ENCODE data around the gene DDIT3.

DNA sequence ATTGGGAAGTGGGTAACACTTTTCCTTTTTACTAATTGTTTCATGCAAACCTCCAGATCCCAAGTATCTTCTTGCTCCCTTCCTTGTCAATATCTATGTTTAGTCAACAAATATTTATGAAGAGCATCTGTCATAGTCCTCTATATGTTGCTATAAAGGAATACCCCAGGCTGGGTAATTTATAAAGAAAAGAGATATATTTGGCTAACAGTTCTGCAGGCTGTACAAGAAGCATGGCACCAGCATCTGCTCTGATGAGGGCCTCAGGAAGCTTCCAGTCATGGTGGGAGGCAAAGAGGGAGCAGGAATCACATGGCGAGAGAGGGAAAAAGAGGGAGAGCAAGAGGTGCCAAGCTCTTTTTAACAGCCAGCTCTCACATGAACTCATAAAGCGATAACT lies 34.1 kb upstream of the DDIT3 start:
- TF ChIP-seq EZH2 (IDR thresholded peaks at IDR 0.05) (no peak), POLR2AphosphoS5 (IDR thresholded peaks at IDR 0.05; ENCODE audit: borderline replicate concordance, low read depth, low read length) (no peak)
